Stimulated activated CD4-positive, alpha-beta T cell treated with anti-CD3 and anti-CD28 coated beads, TNF-alpha, amount 100 ng/mL, for 1 hour (primary cell): Measurements from ENCODE around the gene MON2.
"Not testable (repeated sequence)": the region's sequence is repeated elsewhere in the genome, so short reads cannot be mapped to it uniquely, and the experiment has no call there.

ENCODE experiments used
- DNase-seq, 3 donors: peaks; one replicate each; pipeline ENCODE4 v3.0.0-alpha.2; 2020; ENCODE audit warnings: low read depth in 3 of 3, low spot score in 1 of 3

Gene MON2, protein sequence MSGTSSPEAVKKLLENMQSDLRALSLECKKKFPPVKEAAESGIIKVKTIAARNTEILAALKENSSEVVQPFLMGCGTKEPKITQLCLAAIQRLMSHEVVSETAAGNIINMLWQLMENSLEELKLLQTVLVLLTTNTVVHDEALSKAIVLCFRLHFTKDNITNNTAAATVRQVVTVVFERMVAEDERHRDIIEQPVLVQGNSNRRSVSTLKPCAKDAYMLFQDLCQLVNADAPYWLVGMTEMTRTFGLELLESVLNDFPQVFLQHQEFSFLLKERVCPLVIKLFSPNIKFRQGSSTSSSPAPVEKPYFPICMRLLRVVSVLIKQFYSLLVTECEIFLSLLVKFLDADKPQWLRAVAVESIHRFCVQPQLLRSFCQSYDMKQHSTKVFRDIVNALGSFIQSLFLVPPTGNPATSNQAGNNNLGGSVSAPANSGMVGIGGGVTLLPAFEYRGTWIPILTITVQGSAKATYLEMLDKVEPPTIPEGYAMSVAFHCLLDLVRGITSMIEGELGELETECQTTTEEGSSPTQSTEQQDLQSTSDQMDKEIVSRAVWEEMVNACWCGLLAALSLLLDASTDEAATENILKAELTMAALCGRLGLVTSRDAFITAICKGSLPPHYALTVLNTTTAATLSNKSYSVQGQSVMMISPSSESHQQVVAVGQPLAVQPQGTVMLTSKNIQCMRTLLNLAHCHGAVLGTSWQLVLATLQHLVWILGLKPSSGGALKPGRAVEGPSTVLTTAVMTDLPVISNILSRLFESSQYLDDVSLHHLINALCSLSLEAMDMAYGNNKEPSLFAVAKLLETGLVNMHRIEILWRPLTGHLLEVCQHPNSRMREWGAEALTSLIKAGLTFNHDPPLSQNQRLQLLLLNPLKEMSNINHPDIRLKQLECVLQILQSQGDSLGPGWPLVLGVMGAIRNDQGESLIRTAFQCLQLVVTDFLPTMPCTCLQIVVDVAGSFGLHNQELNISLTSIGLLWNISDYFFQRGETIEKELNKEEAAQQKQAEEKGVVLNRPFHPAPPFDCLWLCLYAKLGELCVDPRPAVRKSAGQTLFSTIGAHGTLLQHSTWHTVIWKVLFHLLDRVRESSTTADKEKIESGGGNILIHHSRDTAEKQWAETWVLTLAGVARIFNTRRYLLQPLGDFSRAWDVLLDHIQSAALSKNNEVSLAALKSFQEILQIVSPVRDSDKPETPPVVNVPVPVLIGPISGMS (N-terminal part only)

GRCh38 chr12:62466594-62467491, at the start of gene MON2:
Gene MON2 (plus strand): TSS chr12:62466826. CDS start chr12:62467208, 382 bp downstream.
- DNase-seq = peak; percentile 57 to 78 (median 67)

DNA sequence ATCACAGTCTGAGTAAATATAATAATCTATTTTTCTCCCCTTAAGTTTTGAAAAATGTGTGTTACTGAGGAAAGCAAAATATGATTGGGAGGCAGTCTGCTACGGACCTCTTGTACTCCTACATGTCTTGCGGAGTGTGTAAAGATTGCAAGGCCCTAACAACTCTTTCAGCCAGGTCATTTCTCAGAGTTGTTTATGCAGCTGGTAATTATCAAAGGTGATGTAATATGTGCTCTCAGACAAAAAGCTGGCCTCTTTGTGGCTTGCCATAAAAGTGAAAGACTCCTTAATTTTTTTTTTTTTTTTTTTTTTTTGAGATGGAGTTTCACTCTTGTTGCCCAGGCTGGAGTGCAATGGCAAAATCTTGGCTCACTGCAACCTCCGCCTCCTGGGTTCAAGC, 40.5 kb upstream of the MON2 start:
- no peak for DNase-seq

DNA sequence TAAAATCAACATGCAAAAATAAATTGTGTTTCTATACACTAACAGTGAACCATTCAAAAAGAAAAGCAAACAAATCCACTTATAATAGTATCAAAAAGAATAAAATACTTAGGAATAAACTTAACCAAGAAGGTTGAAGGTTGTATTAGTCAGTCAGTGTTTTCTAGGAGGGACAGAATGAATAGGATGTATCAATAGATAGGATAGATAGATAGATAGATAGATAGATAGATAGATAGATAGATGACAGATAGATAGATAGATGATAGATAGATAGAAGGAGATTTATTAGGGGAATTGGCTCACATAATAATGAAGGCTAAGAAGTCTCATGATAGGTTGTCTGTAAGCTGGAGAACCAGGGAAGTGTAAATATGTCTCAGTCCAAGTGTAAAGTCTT, 37.2 kb upstream of the MON2 start:
- DNase-seq = no peak

DNA sequence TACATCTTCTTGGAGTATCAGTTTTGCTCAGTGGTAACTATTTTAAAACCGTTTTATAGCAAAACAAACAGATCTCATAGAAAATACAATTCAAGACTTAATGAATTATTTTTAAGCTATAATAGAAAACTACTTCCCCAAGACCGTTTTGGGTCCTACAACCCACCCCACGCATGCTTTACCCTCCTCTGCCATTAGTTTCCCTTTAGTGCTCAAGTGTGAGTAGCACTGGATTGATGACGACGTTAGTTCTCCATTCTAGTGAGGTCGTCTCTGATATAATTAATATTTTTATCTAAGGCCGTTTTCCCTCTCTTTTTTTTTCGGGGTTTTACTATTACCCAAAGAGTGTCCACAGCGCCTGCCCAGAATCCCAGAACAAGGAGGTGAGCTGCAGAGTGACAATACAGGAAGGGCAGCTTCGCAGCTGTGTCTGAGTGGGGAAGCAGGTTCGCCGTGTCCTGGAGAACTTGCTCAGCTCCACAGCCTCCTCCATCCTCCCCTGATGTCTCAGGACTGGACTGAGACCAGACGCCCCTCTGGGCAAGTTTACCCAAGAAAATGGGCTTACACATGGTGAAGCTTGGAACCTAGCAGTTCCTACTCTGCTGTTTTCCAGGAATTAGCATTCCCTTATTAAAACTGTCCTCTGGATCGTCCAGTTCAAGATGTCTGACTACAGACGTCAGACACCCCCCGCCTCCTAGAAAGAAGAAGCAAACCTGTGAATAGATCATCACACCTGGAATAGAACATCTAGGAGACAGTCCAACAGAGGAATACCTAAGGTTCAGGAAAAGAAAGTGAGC, 31.9 kb upstream of the MON2 start:
- no peak for DNase-seq

DNA sequence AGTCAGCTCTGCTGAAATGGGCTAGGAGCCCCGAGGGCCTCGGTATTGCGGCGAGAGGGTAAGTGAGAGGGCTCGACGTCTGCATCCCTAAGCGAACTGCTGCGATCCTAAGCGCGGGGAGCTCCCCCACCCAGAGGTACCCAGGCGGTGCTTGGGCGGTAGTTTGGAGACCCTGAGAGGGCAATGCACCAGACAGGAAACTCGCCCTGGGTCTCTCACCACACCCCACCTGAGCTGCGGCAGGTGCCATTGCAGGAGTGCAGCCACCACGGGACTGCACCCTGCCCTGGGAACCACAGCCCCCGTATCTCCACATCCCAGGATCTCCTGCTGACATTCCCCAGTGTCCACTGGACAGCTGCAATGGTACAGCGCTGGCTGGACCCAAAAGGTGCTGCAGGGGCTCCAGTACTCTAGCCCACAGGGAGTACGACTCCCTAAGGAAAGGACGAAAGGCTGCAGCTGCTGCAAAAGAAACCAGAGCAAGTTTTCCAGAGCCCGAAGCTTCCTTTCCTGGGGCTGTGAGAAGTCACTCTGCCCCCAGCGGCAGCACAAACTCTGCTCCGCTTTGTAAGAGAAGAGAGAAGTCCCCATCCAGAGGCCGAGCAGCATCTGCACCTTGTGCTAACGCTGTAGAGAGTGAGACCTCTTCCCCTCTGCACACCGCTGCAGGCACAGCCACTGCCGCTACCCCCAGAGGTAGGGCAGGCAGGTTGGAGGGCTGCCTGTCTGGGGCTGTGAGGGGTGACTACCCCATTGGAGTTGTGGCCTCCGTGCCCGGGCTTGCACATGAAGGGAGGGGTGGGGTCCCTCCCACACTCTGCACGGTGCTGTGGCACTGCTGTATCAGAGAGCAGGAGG, 31.1 kb upstream of the MON2 start:
- DNase-seq = peak in 1 of 3 donors; percentile 4

DNA sequence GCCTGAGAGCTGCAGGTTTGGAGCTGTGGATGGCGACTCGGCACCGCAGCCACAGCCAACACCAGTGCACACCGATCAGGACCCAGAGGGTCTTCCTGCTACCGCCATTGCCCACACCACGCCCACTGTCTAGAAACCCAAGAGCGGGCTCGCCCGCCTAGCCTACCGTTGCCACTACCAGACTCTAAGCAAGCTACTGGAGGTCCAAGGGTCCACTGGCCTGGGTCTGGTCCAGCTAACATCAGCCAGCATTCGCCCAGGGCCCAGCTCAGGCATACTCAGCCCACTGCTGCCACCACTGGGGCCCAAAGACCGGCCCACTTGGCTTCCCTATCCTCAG, 30.5 kb upstream of the MON2 start:
- DNase-seq = no peak

DNA sequence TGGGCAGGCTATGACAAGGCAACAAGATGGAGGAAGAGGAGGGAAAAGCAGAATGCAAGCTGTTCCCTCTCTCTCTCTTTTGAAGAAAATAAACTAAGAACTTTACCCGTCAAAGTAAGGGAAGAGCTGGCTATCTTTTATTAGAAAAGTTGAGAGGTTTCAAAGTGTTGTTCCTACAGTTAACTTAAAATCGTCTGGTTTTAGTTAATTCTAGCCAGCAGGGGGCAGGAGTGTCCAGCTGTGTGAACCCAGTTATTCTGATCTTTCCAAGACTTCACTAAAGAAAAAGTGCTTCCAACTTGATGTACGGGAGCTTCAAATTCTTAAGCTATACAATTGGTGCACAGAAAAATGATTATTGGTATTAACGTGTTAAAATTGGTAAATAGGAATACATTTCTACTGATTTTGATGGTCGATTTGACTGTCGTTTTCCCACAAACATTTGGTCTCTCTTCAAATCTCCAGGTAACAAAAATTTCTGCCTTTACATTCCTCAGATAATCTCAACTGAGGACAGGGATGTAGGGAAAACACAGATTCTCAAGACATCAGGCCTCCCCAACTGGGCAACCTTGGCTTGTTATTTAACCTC, 28.4 kb upstream of the MON2 start:
- DNase-seq = peak in 1 of 3 donors; percentile 12

DNA sequence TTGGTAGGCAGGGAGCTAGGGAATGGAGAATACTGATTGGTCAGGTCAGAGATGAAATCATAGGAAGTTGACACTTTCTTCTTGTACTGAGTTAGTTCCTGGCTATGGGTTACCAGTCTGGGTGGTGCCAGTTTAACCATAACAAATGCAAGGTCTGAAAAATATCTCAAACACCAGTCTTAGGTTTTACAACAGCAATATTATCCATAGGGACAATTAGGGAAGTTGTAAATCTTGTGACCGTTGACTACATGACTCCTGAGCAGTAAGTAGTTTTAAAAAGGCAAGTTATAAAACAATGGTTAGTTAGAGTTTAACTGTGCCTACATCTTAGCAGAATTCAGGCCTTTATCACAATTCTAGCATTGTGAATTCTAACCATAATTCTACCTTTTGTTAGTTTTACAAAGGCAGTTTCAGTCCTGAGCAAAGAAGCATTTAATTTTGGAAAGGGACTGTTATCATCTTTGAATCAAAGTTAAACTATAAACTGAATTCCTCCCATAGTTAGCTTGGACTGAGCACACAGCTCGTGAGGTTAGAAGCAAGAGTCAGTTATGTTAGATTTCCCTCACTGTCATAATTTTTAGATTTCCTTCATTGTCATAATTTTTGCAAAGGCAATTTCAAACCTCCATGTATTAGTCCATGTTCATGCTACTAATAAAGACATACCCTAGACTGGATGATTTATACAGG, 19.7 kb upstream of the MON2 start:
- no peak for DNase-seq

DNA sequence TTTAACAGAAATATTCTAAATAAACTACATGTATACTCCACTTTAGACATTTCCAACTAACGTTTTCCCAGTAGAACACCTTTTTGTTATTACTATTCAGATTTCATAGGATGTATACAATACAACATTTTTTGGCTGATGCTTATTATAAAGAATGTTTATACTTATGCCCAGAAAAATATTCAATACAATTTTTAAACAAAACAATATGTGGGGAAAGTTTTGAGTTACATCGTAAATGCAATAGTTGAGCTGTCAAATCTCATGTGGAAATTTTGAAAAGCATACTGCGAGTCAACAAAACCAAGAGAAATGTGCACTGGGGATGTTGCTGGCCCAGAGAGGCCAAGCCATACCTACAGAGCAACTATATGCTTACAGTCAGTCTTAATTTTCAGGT, 18.2 kb upstream of the MON2 start:
- no peak for DNase-seq

DNA sequence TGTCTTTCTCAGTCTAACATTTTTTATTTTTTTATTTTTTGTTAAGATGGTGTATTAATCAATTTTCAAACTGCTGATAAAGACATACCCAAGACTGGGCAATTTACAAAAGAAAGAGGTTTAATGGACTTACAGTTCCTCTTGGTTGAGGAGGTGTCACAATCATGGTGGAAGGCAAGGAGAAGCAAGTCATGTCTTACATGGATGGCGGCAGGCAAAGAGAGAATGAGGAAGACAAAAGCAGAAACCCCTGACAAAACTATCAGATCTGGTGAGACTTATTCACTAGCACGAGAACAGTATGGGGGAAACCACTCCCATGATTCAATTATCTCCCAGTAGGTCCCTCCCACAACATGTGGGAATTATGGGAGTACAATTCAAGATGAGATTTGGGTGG, 11.2 kb upstream of the MON2 start:
- DNase-seq = not testable (repeated sequence)

GRCh38 chr12:62458626-62459025, 8.0 kb upstream of the MON2 start:
- no peak for DNase-seq

DNA sequence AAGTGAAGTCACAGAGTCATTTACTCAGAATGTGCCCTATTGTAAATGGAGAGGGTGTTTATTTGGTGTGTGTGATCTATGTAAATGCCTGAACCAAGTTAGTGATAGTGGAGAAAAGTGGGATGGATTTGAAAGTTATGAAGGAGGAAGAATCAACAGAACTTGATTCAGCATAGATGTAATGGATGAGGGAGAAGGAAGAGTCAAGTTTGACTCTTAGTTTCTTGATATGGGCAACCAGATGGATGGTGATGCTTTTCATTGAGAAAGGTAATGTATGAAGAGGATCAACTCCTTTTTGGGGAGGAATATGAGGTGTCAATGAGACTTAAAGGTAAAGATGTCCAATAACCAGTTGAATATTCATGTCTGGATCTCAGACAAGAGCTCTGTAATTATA, 6.7 kb upstream of the MON2 start:
- no peak for DNase-seq

DNA sequence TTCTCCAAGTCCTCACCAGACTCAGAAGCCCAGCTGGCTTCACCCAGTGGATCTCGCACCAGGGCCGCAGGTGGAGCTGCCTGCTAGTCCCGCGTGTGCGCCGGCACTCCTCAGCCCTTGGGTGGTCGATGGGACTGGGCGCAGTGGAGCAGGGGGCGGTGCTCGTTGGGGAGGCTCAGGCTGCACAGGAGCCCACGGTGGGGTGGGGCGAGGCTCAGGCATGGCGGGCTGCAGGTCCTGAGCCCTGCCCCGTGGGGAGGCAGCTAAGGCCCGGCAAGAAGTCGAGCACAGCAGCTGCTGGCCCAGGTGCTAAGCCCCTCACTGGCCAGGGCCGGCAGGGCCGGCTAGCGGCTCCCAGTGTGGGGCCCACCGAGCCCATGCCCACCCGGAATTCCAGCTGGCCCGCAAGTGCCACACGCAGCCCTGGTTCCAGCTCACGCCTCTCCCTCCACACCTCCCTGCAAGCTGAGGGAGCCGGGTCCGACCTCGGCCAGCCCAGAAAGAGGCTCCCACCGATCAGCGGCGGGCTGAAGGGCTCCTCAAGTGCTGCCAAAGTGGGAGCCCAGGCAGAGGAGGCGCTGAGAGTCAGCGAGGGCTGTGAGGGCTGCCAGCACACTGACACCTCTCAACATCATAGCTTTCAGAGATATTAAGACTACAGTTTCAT, 5.3 kb upstream of the MON2 start:
- not testable (repeated sequence) for DNase-seq

GRCh38 chr12:62463252-62463651, 3.4 kb upstream of the MON2 start:
- DNase-seq = not testable (repeated sequence)

- no peak for DNase-seq
Observed at GRCh38 chr12:62466018-62466593, 520 bp upstream of the MON2 start.

DNA sequence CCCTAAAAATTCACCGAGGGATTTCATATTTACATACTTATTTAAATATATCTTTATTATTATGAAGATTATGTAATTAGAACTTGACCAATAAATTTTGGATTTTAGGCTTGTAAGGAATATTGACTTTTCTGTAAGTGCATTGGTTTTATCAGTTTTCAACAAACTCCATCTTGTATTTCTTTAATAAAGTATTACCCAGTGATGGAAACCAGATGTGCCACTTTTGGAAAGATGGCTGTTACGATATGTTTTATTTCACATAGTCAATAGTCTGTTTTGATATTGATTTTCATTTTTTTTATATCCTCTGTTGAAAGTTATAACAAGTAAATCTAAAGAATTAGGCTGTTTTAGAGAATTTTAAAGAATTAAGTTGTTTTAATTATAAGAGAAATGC, 1.8 kb downstream of the MON2 start:
- no peak for DNase-seq

DNA sequence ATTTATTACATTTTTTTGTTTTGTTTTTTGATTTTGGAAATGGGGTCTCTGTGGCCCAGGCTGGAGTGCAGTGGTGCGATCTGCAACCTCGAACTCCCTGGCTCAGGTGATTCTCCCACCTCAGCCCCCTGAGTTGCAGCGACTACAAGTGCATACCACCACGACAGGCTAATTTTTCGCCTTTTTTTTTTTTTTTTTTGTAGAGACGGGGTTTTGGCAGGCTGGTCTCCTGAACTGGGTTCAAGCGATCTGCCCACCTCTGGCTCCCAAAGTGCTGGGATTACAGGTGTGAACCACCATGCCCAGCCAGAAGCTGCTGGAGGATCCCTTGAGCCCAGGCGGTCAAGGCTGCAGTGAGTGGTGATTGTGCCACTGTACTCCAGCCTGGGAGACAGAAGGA, 2.3 kb downstream of the MON2 start:
- DNase-seq = no peak
